Measurements from ENCODE around the gene OGFR.

- no peak for TF ChIP-seq CTCF (IDR thresholded peaks at IDR 0.05)
- TF ChIP-seq EZH2 (IDR thresholded peaks at IDR 0.05), result no peak
- TF ChIP-seq EZH2phosphoT487 (IDR thresholded peaks at IDR 0.05), result no peak
These were observed 43.5 kb upstream of the OGFR start for GRCh38 chr20:62760856-62761758.

All from neural progenitor cell (in vitro differentiated cells).